HEK293T (cell line): ENCODE results near the gene SEMA6A.

ENCODE experiments used
- CTCF ChIA-PET: fragments of 350-600 bp; formaldehyde crosslinking; extraction: SDS; loops from one replicate; lab custom pipeline; 2021; ENCODE audit warnings: antibody characterized with exemption, inconsistent platforms; lab: Yijun Ruan, JAX
- POLR2A ChIA-PET: fragments of 350-600 bp; formaldehyde crosslinking; extraction: SDS; loops from one replicate; lab custom pipeline; 2020; ENCODE audit warnings: antibody characterized with exemption, inconsistent platforms; lab: Yijun Ruan, JAX
- DNase-seq: peaks from one replicate; pipeline ENCODE4 v3.0.0; 2012; ENCODE audit warnings: mixed read lengths; ENCODE audit errors: extremely low spot score
- ARNT ChIP-seq: fragments of 450-650 bp; IDR thresholded peaks from 2 replicates; pipeline ENCODE4 v1.6.1; 2017; ENCODE audit warnings: mild to moderate bottlenecking
- BHLHE40 ChIP-seq: fragments of 450-650 bp; IDR thresholded peaks from 2 replicates; pipeline ENCODE4 v1.6.1; 2016; ENCODE audit warnings: mild to moderate bottlenecking, moderate library complexity, borderline replicate concordance
- CTBP1 ChIP-seq: fragments of 450-650 bp; IDR thresholded peaks from 2 replicates; pipeline ENCODE4 v1.6.1; 2016; ENCODE audit warnings: borderline replicate concordance
- ELF4 ChIP-seq: fragments of 450-650 bp; IDR thresholded peaks from 2 replicates; pipeline ENCODE4 v1.6.1; 2017; ENCODE audit warnings: antibody characterized with exemption
- FOXA1 ChIP-seq: fragments of 450-650 bp; IDR thresholded peaks from 2 replicates; pipeline ENCODE4 v1.6.1; 2016; ENCODE audit warnings: mild to moderate bottlenecking
- FOXK2 ChIP-seq: fragments of 450-650 bp; IDR thresholded peaks from 2 replicates; pipeline ENCODE4 v1.6.1; 2016; ENCODE audit warnings: mild to moderate bottlenecking
- FOXM1 ChIP-seq: fragments of 450-650 bp; IDR thresholded peaks from 2 replicates; pipeline ENCODE4 v1.6.1; 2017; ENCODE audit warnings: mild to moderate bottlenecking, borderline replicate concordance
- HDGF ChIP-seq: fragments of 450-650 bp; IDR thresholded peaks from 2 replicates; pipeline ENCODE4 v1.6.1; 2017; ENCODE audit warnings: antibody characterized with exemption, borderline replicate concordance
- L3MBTL2 ChIP-seq: fragments of 450-650 bp; conservative IDR thresholded peaks from 2 replicates; pipeline ENCODE4 v1.6.1; 2016; ENCODE audit warnings: mild to moderate bottlenecking
- LEF1 ChIP-seq: fragments of 450-650 bp; IDR thresholded peaks from 2 replicates; pipeline ENCODE4 v1.6.1; 2017; ENCODE audit warnings: mild to moderate bottlenecking, borderline replicate concordance
- NFRKB ChIP-seq: fragments of 450-650 bp; IDR thresholded peaks from 2 replicates; pipeline ENCODE4 v1.6.1; 2016; ENCODE audit warnings: mild to moderate bottlenecking, moderate library complexity
- PKNOX1 ChIP-seq: fragments of 450-650 bp; IDR thresholded peaks from 2 replicates; pipeline ENCODE4 v1.6.1; 2016
- SP1 ChIP-seq: fragments of 450-650 bp; IDR thresholded peaks from 2 replicates; pipeline ENCODE4 v1.6.1; 2017
- SUZ12 ChIP-seq: fragments of 450-650 bp; IDR thresholded peaks from 2 replicates; pipeline ENCODE4 v1.6.1; 2016; ENCODE audit warnings: mild to moderate bottlenecking
- TARDBP ChIP-seq: fragments of 450-650 bp; IDR thresholded peaks from 2 replicates; pipeline ENCODE4 v1.6.1; 2016
- ZNF384 ChIP-seq: fragments of 450-650 bp; IDR thresholded peaks from 2 replicates; pipeline ENCODE4 v1.6.1; 2016

The SEMA6A gene

GRCh38 chr5:116451905-116452450 lies 122.6 kb downstream of the SEMA6A start:
- no peak for DNase-seq
- ChIA-PET POLR2A (no interaction called here), CTCF (interaction anchor here (1.1 kb wide), 1 partner anchor 944 kb away, joined by 4 read pairs; no protein-coding TSS in a partner anchor)
- TF ChIP-seq CTBP1, result no peak
- TF ChIP-seq ELF4, result no peak
- no peak for TF ChIP-seq LEF1
- TF ChIP-seq ARNT, result no peak
- TF ChIP-seq ZNF384, result no peak
- no peak for TF ChIP-seq FOXA1
- TF ChIP-seq NFRKB, result no peak
- no peak for TF ChIP-seq FOXM1
- TF ChIP-seq FOXK2, result no peak
- TF ChIP-seq L3MBTL2, result no peak
- no peak for TF ChIP-seq PKNOX1
- no peak for TF ChIP-seq TARDBP
- TF ChIP-seq SUZ12, result no peak
- no peak for TF ChIP-seq SP1
- TF ChIP-seq HDGF, result no peak
- no peak for TF ChIP-seq BHLHE40

GRCh38 chr5:116451066-116451465 lies 123.6 kb downstream of the SEMA6A start:
- ChIA-PET CTCF (interaction anchor here (0.9 to 1.1 kb wide), 2 partner anchors 12 to 945 kb away, joined by 3 to 4 read pairs; no protein-coding TSS in a partner anchor), POLR2A (no interaction called here)
- no peak for TF ChIP-seq CTBP1
- no peak for TF ChIP-seq FOXK2
- TF ChIP-seq NFRKB, result no peak
- no peak for TF ChIP-seq HDGF
- no peak for TF ChIP-seq BHLHE40
- TF ChIP-seq FOXA1, result no peak
- no peak for TF ChIP-seq ZNF384
- TF ChIP-seq TARDBP, result no peak
- TF ChIP-seq ARNT, result no peak
- TF ChIP-seq SUZ12, result no peak
- no peak for TF ChIP-seq LEF1
- TF ChIP-seq L3MBTL2, result no peak
- TF ChIP-seq SP1, result no peak
- TF ChIP-seq PKNOX1, result no peak
- TF ChIP-seq FOXM1, result no peak
- no peak for DNase-seq

GRCh38 chr5:116449458-116449857 lies 125.2 kb downstream of the SEMA6A start:
- POLR2A ChIA-PET, result no interaction called here
- DNase-seq, result no peak
- CTCF ChIA-PET, result no interaction called here
- TF ChIP-seq ELF4 (no peak), ZNF384 (no peak), BHLHE40 (no peak), L3MBTL2 (no peak), FOXM1 (no peak), ARNT (no peak), FOXA1 (no peak), FOXK2 (no peak), CTBP1 (no peak)

GRCh38 chr5:116448870-116449427 lies 125.7 kb downstream of the SEMA6A start:
- TF ChIP-seq FOXK2 (no peak), ZNF384 (no peak)
- DNase-seq, result no peak
- ChIA-PET CTCF (interaction anchor here (0.6 kb wide), 2 partner anchors 53 to 1339 kb away, joined by 4 to 5 read pairs; no protein-coding TSS in a partner anchor), POLR2A (no interaction called here)

- no peak for DNase-seq
- CTCF ChIA-PET, result interaction anchor here (0.6 kb wide), 1 partner anchor 53 kb away, joined by 4 read pairs; no protein-coding TSS in a partner anchor
- POLR2A ChIA-PET, result no interaction called here
- TF ChIP-seq TARDBP (no peak), PKNOX1 (no peak), BHLHE40 (no peak), HDGF (no peak), FOXA1 (no peak)
Measured at GRCh38 chr5:116448450-116448849, 126.2 kb downstream of the SEMA6A start.

- CTCF ChIA-PET, result no interaction called here
- TF ChIP-seq L3MBTL2 (no peak), ZNF384 (no peak), FOXK2 (no peak), HDGF (no peak), PKNOX1 (no peak)
- DNase-seq, result no peak
- POLR2A ChIA-PET, result no interaction called here
Measured at GRCh38 chr5:116446356-116447005, 128.1 kb downstream of the SEMA6A start.
